HepG2 (cell line): ENCODE measurements around the gene CHMP4B. TPM values are rescaled to one million over a fixed set of nuclear protein-coding genes. Genes with fewer than 3 reads are reported as not detected.

Source experiments
- ATAC-seq: fragments of 200-7000 bp; cut with Tn5 transposase; 3 replicates; pipeline ENCODE4 v1.9.1; 2020; ENCODE audit warnings: mild to moderate bottlenecking, moderate library complexity
- BruUV-seq: library from RNA; stranded (reverse); fragments of 400-500 nt; replicated peaks from 2 replicates; lab custom pipeline; 2021; lab: Mats Ljungman, UMichigan
- CTCF ChIA-PET: fragments of 300-600 bp; formaldehyde crosslinking; extraction: SDS; loops from one replicate; lab custom pipeline; 2021; ENCODE audit warnings: low total read pairs, inconsistent platforms, low intra/inter-chr PET ratio; lab: Yijun Ruan, JAX
- POLR2A ChIA-PET: fragments of 350-600 bp; sonication (Branson Sonifier 250); formaldehyde crosslinking; loops from one replicate; lab custom pipeline; 2020; ENCODE audit warnings: antibody characterized with exemption, inconsistent platforms; lab: Yijun Ruan, JAX
- DNase-seq: peaks from one replicate; pipeline ENCODE4 v3.0.0-alpha.2; 2015; ENCODE audit warnings: low spot score
- FAIRE-seq: peaks from 3 replicates; lab custom pipeline; 2011; peaks lifted over from hg19 to GRCh38; lab: Jason Lieb, UNC
- H2AFZ ChIP-seq: one replicate; pipeline ENCODE4 v1.6.1; 2011; ENCODE audit warnings: low read length, inconsistent platforms
- H3K27ac ChIP-seq: fragments of 300-600 bp; 3 replicates; pipeline ENCODE4 v1.8.0; 2011; ENCODE audit warnings: mixed run types, mild to moderate bottlenecking, mixed read lengths, low read length, inconsistent platforms; ENCODE audit not compliant: insufficient read depth; ENCODE audit errors: extremely low read length
- H3K27me3 ChIP-seq, 2 experiments: fragments of 200-600 bp in 1 of 2; 2 replicates in 1 of 2; 3 replicates in 1 of 2; pipeline versions ENCODE4 v1.6.0 to v1.8.0; 2011; ENCODE audit warnings: low read length in 2 of 2, mild to moderate bottlenecking in 2 of 2, moderate library complexity in 2 of 2, inconsistent platforms in 1 of 2; ENCODE audit not compliant: insufficient read depth in 2 of 2, control insufficient read depth in 1 of 2
- H3K36me3 ChIP-seq, 2 experiments: fragments of 200-600 bp in 1 of 2; replicated peaks in 1 of 2; 2 replicates in 1 of 2; 3 replicates in 1 of 2; pipeline versions ENCODE4 v1.5.1 to v1.8.0; 2011; ENCODE audit warnings: low read length in 2 of 2, inconsistent platforms in 1 of 2; ENCODE audit not compliant: insufficient read depth in 2 of 2, control insufficient read depth in 1 of 2
- H3K4me1 ChIP-seq: 2 replicates; pipeline ENCODE4 v1.5.1; 2012; ENCODE audit warnings: low read length, inconsistent platforms; ENCODE audit not compliant: insufficient read depth
- H3K4me2 ChIP-seq: 2 replicates; pipeline ENCODE4 v1.6.0; 2011; ENCODE audit warnings: low read depth, low read length, inconsistent platforms
- H3K4me3 ChIP-seq, 3 experiments: fragments of 200-600 bp in 1 of 3; sonication (generic), shearing (Covaris generic) in 1 of 3; replicated peaks in 1 of 3; 2 replicates each; pipeline ENCODE4 v1.5.1; 2011 to 2016; ENCODE audit warnings: low read length in 3 of 3, inconsistent platforms in 2 of 3, low read depth in 2 of 3, mild to moderate bottlenecking in 2 of 3, control low read depth in 1 of 3, mixed read lengths in 1 of 3; ENCODE audit not compliant: insufficient read depth in 1 of 3
- H3K79me2 ChIP-seq: one replicate; pipeline ENCODE4 v1.6.1; 2011; ENCODE audit warnings: low read length, inconsistent platforms; ENCODE audit not compliant: insufficient read depth
- H3K9ac ChIP-seq: 2 replicates; pipeline ENCODE4 v1.6.0; 2011; ENCODE audit warnings: mild to moderate bottlenecking, low read depth, low read length, inconsistent platforms; ENCODE audit not compliant: insufficient read depth
- H3K9me3 ChIP-seq: 2 replicates; pipeline ENCODE4 v1.5.1; 2012; ENCODE audit warnings: mild to moderate bottlenecking, low read length
- H4K20me1 ChIP-seq: 2 replicates; pipeline ENCODE4 v1.6.0; 2011; ENCODE audit warnings: inconsistent platforms, mild to moderate bottlenecking, low read length, moderate library complexity; ENCODE audit not compliant: insufficient read depth
- ASH2L ChIP-seq: fragments of 300-600, 200-600 bp; sonication (generic); IDR thresholded peaks from 2 replicates; pipeline ENCODE4 v1.7.0; 2017; ENCODE audit warnings: low read depth, mild to moderate bottlenecking, moderate library complexity, mixed read lengths, low read length; ENCODE audit not compliant: insufficient read length
- KDM4B ChIP-seq: sonication (generic); formaldehyde crosslinking; IDR thresholded peaks from 2 replicates; pipeline ENCODE4 v1.4.0; 2020; ENCODE audit warnings: missing genetic modification reagents
- KIAA2018 ChIP-seq: sonication (generic); formaldehyde crosslinking; IDR thresholded peaks from 2 replicates; pipeline ENCODE4 v1.5.0; 2020; ENCODE audit warnings: mild to moderate bottlenecking, missing genetic modification reagents, borderline replicate concordance
- NR2F6 ChIP-seq, 2 experiments: IDR thresholded peaks; 2 replicates each; pipeline ENCODE4 v1.6.1; 2016; ENCODE audit warnings: antibody characterized with exemption in 1 of 2, mild to moderate bottlenecking in 1 of 2
- SIX1 ChIP-seq: sonication (generic); formaldehyde crosslinking; IDR thresholded peaks from 2 replicates; pipeline ENCODE4 v1.4.0; 2020; ENCODE audit warnings: missing genetic modification reagents, borderline replicate concordance
- TEAD2 ChIP-seq: sonication (generic); formaldehyde crosslinking; IDR thresholded peaks from 2 replicates; pipeline ENCODE4 v1.9.0; 2021; ENCODE audit warnings: missing genetic modification reagents
- ZNF607 ChIP-seq: sonication (generic); formaldehyde crosslinking; IDR thresholded peaks from 2 replicates; pipeline ENCODE4 v1.5.1; 2020; ENCODE audit warnings: missing genetic modification reagents, mild to moderate bottlenecking, borderline replicate concordance
- ZNF616 ChIP-seq: sonication (generic); formaldehyde crosslinking; IDR thresholded peaks from 2 replicates; pipeline ENCODE4 v1.5.0; 2020; ENCODE audit warnings: low read depth, mild to moderate bottlenecking, missing genetic modification reagents
- WGBS: methylation state at CpG from one replicate; pipeline ENCODE4 v1.1.6; 2017; ENCODE audit warnings: low lambda C conversion rate; 5-methylcytosine and 5-hydroxymethylcytosine counted together
- in situ Hi-C: cut with HindIII; loops from 2 replicates; pipeline ENCODE4 v1.10.0; 2017; ENCODE audit warnings: low pct_unique_long_range_greater_than_20kb; ENCODE audit not compliant: extremely low pct_ligation_motif_present
- intact Hi-C: fragments of 100-400 bp; cut with micrococcal nuclease; formaldehyde crosslinking; loops from one replicate; pipeline ENCODE4 v1.10.0; 2022; ENCODE audit not compliant: unreplicated experiment
- polyA plus RNA-seq, 8 experiments: library from polyadenylated mRNA; depleted of rRNA in 3 of 8; stranded (reverse) in 7 of 8; unstranded in 1 of 8; fragments of >200 nt; fragmentation: Illumina TruSeq in 4 of 8; extraction: Trizol in 4 of 8; gene quantifications; 2 replicates each; pipeline versions ENCODE4 v1.2.1 to v1.2.3, GENCODE V29; 2011 to 2016; ENCODE audit warnings: low read depth in 4 of 8, missing spikeins in 1 of 8, mixed read lengths in 1 of 8; ENCODE audit not compliant: insufficient read depth in 1 of 8
- total RNA-seq, 5 experiments: library from RNA; depleted of rRNA; stranded (reverse); fragments of >200 nt; fragmentation: Illumina TruSeq; extraction: Trizol; gene quantifications; 2 replicates each; pipeline ENCODE4 v1.2.3, GENCODE V29; 2016; ENCODE audit warnings: low read depth in 1 of 5
- TF ChIP-seq, protein P1 (sequence below), 2 experiments: sonication (generic) in 1 of 2; formaldehyde crosslinking in 1 of 2; IDR thresholded peaks; 2 replicates each; pipeline versions ENCODE4 v1.5.1 to v1.6.1; 2011 to 2020; ENCODE audit warnings: borderline replicate concordance in 1 of 2, low read depth in 1 of 2, low read length in 1 of 2, mild to moderate bottlenecking in 1 of 2, missing genetic modification reagents in 1 of 2, moderate library complexity in 1 of 2
- TF ChIP-seq, protein P2 (sequence below): sonication (generic); formaldehyde crosslinking; IDR thresholded peaks from 2 replicates; pipeline ENCODE4 v1.5.1; 2020; ENCODE audit warnings: mild to moderate bottlenecking, missing genetic modification reagents

Gene CHMP4B
- total and polyA plus RNA-seq, 2 of the 13 experiments (the other 11 are each of a cell fraction or from before 2014, with no cell fraction given) = 40.1 to 45.6 TPM

DNA sequence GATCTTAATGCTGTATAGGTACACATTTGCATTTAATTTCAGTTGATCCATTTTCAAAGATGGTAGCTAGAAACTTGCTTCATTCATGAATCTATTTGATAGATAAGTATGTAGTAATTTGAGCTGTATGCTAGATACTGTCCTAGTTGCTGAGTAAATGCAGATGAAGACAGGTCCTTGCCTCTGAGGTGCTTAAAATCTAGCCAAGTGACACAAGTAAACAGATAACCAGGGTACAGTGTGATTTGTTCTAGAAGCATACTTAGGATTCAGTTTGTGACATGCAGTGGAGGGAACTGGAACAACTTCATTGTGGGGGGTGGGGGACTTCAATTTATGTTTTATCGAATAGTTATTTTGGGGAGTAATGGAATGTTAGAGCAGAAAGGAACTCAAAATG is 9.2 kb downstream of the CHMP4B start:
- Histone ChIP-seq H3K9ac (no peak overlapping the region), H3K4me2 (no peak overlapping the region), H3K79me2 (peaks cover 71% of the 10 kb centered on the region), H3K4me3 (no peak overlapping the region), H3K27ac (no peak overlapping the region), H3K27me3 (no peaks in the 10 kb centered on the region), H3K4me1 (peaks cover 23% of the 10 kb centered on the region), H4K20me1 (peaks cover 18% of the 10 kb centered on the region), H3K9me3 (no peaks in the 10 kb centered on the region), H3K36me3 (peaks cover 12 to 16% of the 10 kb centered on the region in 2 experiments; a peak in 3 of 5 replicates), H2AFZ (no peak overlapping the region)
- BruUV-seq = no TSS peak
- no peak for DNase-seq
- ATAC-seq = no peak
- in situ Hi-C loops (no loop called here), intact Hi-C loops (loop anchor here (10.0 kb wide), 1 partner anchor 84 kb away; no protein-coding TSS in a partner anchor)
- POLR2A ChIA-PET = no interaction called here
- WGBS = 99% methylated on average over 1 of the region's 1 CpG
- CTCF ChIA-PET = no interaction called here
- no peak for FAIRE-seq
- TF ChIP-seq, protein P1, sequence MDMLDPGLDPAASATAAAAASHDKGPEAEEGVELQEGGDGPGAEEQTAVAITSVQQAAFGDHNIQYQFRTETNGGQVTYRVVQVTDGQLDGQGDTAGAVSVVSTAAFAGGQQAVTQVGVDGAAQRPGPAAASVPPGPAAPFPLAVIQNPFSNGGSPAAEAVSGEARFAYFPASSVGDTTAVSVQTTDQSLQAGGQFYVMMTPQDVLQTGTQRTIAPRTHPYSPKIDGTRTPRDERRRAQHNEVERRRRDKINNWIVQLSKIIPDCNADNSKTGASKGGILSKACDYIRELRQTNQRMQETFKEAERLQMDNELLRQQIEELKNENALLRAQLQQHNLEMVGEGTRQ (IDR thresholded peaks at IDR 0.05; ENCODE audit: low read depth, low read length) = no peak
- TF ChIP-seq, protein P1 (CRISPR knock-in tag; IDR thresholded peaks at IDR 0.05; ENCODE audit: borderline replicate concordance) = no peak
- TF ChIP-seq ZNF616 (CRISPR knock-in tag) (no peak), TEAD2 (no peak), KIAA2018 (CRISPR knock-in tag) (no peak), KDM4B (CRISPR knock-in tag) (no peak), NR2F6 (IDR thresholded peaks at IDR 0.05) (no peak), NR2F6 (CRISPR knock-in tag; IDR thresholded peaks at IDR 0.05) (no peak), ZNF607 (CRISPR knock-in tag) (no peak), ASH2L (no peak), SIX1 (CRISPR knock-in tag) (no peak)
- TF ChIP-seq, protein P2, sequence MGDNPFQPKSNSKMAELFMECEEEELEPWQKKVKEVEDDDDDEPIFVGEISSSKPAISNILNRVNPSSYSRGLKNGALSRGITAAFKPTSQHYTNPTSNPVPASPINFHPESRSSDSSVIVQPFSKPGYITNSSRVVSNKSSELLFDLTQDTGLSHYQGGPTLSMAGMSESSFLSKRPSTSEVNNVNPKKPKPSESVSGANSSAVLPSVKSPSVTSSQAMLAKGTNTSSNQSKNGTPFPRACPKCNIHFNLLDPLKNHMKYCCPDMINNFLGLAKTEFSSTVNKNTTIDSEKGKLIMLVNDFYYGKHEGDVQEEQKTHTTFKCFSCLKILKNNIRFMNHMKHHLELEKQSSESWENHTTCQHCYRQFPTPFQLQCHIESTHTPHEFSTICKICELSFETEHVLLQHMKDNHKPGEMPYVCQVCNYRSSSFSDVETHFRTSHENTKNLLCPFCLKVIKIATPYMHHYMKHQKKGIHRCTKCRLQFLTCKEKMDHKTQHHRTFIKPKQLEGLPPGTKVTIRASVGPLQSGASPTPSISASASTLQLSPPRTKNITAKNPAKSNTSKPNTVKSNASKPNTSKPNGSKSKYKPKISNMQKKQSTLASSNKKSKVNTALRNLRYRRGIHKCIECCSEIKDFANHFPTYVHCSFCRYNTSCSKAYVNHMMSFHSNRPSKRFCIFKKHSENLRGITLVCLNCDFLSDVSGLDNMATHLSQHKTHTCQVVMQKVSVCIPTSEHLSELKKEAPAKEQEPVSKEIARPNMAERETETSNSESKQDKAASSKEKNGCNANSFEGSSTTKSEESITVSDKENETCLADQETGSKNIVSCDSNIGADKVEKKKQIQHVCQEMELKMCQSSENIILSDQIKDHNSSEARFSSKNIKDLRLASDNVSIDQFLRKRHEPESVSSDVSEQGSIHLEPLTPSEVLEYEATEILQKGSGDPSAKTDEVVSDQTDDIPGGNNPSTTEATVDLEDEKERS (CRISPR knock-in tag) = no peak
